Mesendoderm (in vitro differentiated cells): ENCODE results near the gene SPEG.
"Not testable (repeated sequence)": the region's sequence is repeated elsewhere in the genome, so short reads cannot be mapped to it uniquely, and the experiment has no call there.

ENCODE experiments used
- DNase-seq: peaks from one replicate; pipeline ENCODE4 v3.0.0; 2013
- H2AK5ac ChIP-seq: 2 replicates; pipeline ENCODE4 v1.6.1; 2013; ENCODE audit warnings: low read length, inconsistent platforms
- H2BK120ac ChIP-seq: 2 replicates; pipeline ENCODE4 v1.6.1; 2013; ENCODE audit warnings: low read depth, mild to moderate bottlenecking, low read length, moderate library complexity, mixed read lengths
- H2BK15ac ChIP-seq: replicated peaks from 2 replicates; pipeline ENCODE4 v1.6.1; 2013; ENCODE audit warnings: low read depth, mild to moderate bottlenecking, moderate library complexity
- H2BK5ac ChIP-seq: 2 replicates; pipeline ENCODE4 v1.6.1; 2013; ENCODE audit warnings: low read length, inconsistent platforms
- H3K18ac ChIP-seq: 2 replicates; pipeline ENCODE4 v1.6.1; 2013; ENCODE audit warnings: mild to moderate bottlenecking, low read length, mixed read lengths
- H3K23ac ChIP-seq: one replicate; pipeline ENCODE4 v1.6.1; 2013; ENCODE audit warnings: low read length
- H3K27ac ChIP-seq: 2 replicates; pipeline ENCODE4 v1.5.1; 2013; ENCODE audit warnings: low read depth, mild to moderate bottlenecking, inconsistent platforms, low read length, moderate library complexity
- H3K27me3 ChIP-seq: 2 replicates; pipeline ENCODE4 v1.6.1; 2013; ENCODE audit warnings: low read length, control low read depth, mild to moderate bottlenecking, inconsistent platforms; ENCODE audit not compliant: insufficient read depth, poor library complexity
- H3K36me3 ChIP-seq: 2 replicates; pipeline ENCODE4 v1.6.1; 2013; ENCODE audit warnings: low read length, inconsistent platforms; ENCODE audit not compliant: control insufficient read depth, insufficient read depth
- H3K4ac ChIP-seq: one replicate; pipeline ENCODE4 v1.6.1; 2013; ENCODE audit warnings: low read depth, mild to moderate bottlenecking, low read length, moderate library complexity
- H3K4me1 ChIP-seq: 2 replicates; pipeline ENCODE4 v1.6.1; 2013; ENCODE audit warnings: low read depth, low read length, inconsistent platforms; ENCODE audit not compliant: control insufficient read depth
- H3K4me2 ChIP-seq: 2 replicates; pipeline ENCODE4 v1.6.1; 2013; ENCODE audit warnings: low read length
- H3K4me3 ChIP-seq: 2 replicates; pipeline ENCODE4 v1.5.1; 2013; ENCODE audit warnings: mild to moderate bottlenecking, low read length
- H3K56ac ChIP-seq: one replicate; pipeline ENCODE4 v1.6.1; 2013; ENCODE audit warnings: low read length
- H3K79me1 ChIP-seq: 2 replicates; pipeline ENCODE4 v1.6.1; 2013; ENCODE audit warnings: low read length, inconsistent platforms
- H3K79me2 ChIP-seq: 2 replicates; pipeline ENCODE4 v1.6.1; 2013; ENCODE audit warnings: mild to moderate bottlenecking, low read length; ENCODE audit not compliant: control insufficient read depth, insufficient read depth
- H3K9ac ChIP-seq: 2 replicates; pipeline ENCODE4 v1.6.1; 2013; ENCODE audit warnings: low read length, inconsistent platforms
- H4K5ac ChIP-seq: one replicate; pipeline ENCODE4 v1.6.1; 2013; ENCODE audit warnings: low read length
- H4K8ac ChIP-seq: one replicate; pipeline ENCODE4 v1.6.1; 2013; ENCODE audit warnings: low read depth, mild to moderate bottlenecking, control low read depth, low read length, moderate library complexity
- WGBS: extraction: QIAGEN DNeasy Blood & Tissue Kit; methylation state at CpG from one replicate; pipeline ENCODE4 v1.1.7; 2013; ENCODE audit warnings: low lambda C conversion rate, missing lambda C conversion rate; ENCODE audit not compliant: insufficient coverage; ENCODE audit errors: extremely low coverage; 5-methylcytosine and 5-hydroxymethylcytosine counted together

Gene SPEG

DNA sequence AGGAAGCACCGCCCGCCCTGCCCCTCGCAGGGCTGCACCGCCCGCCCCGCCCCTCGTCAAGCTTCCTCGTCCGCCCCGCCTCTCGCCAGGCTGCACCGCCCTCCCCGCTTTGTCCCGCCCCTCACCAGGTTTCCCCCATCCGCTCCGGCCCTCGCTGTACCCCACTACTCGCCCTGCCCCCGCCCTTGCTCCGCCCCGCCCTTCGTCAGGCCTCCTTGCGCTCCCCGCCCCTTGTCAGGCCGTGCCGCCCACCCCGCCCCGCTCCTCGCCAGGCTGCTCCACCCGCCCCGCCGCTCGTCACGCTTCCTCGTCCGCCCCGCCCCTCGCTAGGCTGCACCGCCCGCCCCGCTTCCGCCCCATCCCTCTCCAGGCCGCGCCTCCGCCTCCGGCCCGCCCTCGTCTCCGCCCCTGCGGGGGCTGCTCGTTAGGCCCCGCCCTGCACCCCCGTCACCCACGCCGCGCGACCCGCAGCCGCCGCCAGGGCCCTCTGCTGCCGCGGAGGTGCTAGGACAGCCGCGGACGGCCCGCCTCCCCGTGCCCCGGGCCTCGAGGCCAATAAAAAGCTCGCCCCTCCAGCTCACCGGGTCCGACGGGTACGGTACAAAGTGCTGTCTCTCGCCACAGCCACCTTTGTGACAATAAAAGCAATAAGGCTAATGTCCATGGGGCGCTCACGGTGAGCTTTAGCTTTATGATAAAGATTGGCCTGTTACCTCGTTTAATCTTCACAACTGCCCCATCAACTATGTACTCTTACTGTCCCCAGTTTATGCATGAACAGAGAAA lies 46.3 kb upstream of the SPEG start:
- H3K27me3 ChIP-seq: no peaks in the 10 kb centered on the region
- peak overlapping the region; percentile 1 for H3K4me3 ChIP-seq
- peak overlapping the region; percentile 16 for H3K9ac ChIP-seq
- no CpG with 5 or more reads among the region's 78 CpGs for WGBS
- no peak overlapping the region for H3K23ac ChIP-seq
- peak overlapping the region; percentile 46 for H3K18ac ChIP-seq
- H4K8ac ChIP-seq: no peak overlapping the region
- H3K27ac ChIP-seq: no peak overlapping the region
- no peaks in the 10 kb centered on the region for H3K79me1 ChIP-seq
- H3K4me2 ChIP-seq: peak overlapping the region; percentile 30
- H2BK120ac ChIP-seq: no peak overlapping the region
- H3K36me3 ChIP-seq: no peaks in the 10 kb centered on the region
- H2AK5ac ChIP-seq: no peak overlapping the region
- H3K56ac ChIP-seq: peak overlapping the region; percentile 63
- peak; percentile 94 for DNase-seq
- H2BK5ac ChIP-seq: no peak overlapping the region
- H4K5ac ChIP-seq: no peak overlapping the region
- H3K4ac ChIP-seq: no peak overlapping the region
- H3K4me1 ChIP-seq: peaks cover 2% of the 10 kb centered on the region
- no peak overlapping the region for H2BK15ac ChIP-seq
- H3K79me2 ChIP-seq: no peaks in the 10 kb centered on the region

GRCh38 chr2:219388907-219389156 lies 45.8 kb upstream of the SPEG start:
- H3K4ac ChIP-seq: no peak overlapping the region
- H2BK120ac ChIP-seq: no peak overlapping the region
- H3K27ac ChIP-seq: no peak overlapping the region
- peak overlapping the region; percentile 16 for H3K9ac ChIP-seq
- no peak overlapping the region for H3K56ac ChIP-seq
- no peak overlapping the region for H3K4me3 ChIP-seq
- no peaks in the 10 kb centered on the region for H3K79me1 ChIP-seq
- H2BK15ac ChIP-seq: no peak overlapping the region
- no peak overlapping the region for H2AK5ac ChIP-seq
- DNase-seq: no peak
- H2BK5ac ChIP-seq: no peak overlapping the region
- WGBS: no CpG with 5 or more reads among the region's 6 CpGs
- H4K8ac ChIP-seq: no peak overlapping the region
- H3K4me2 ChIP-seq: peak overlapping the region; percentile 30
- H3K36me3 ChIP-seq: no peaks in the 10 kb centered on the region
- peaks cover 2% of the 10 kb centered on the region for H3K4me1 ChIP-seq
- H3K79me2 ChIP-seq: no peaks in the 10 kb centered on the region
- no peaks in the 10 kb centered on the region for H3K27me3 ChIP-seq
- H3K18ac ChIP-seq: no peak overlapping the region
- no peak overlapping the region for H3K23ac ChIP-seq
- H4K5ac ChIP-seq: no peak overlapping the region

- no peak for DNase-seq
- no peaks in the 10 kb centered on the region for H3K36me3 ChIP-seq
- no peak overlapping the region for H3K18ac ChIP-seq
- no peak overlapping the region for H3K27ac ChIP-seq
- no peak overlapping the region for H4K8ac ChIP-seq
- no peak overlapping the region for H3K4me3 ChIP-seq
- no peak overlapping the region for H2BK5ac ChIP-seq
- H2BK15ac ChIP-seq: no peak overlapping the region
- no peak overlapping the region for H2BK120ac ChIP-seq
- H3K4me1 ChIP-seq: no peaks in the 10 kb centered on the region
- no CpG with 5 or more reads among the region's 9 CpGs for WGBS
- H3K9ac ChIP-seq: no peak overlapping the region
- H3K27me3 ChIP-seq: no peaks in the 10 kb centered on the region
- H3K79me2 ChIP-seq: no peaks in the 10 kb centered on the region
- no peak overlapping the region for H3K4ac ChIP-seq
- H3K4me2 ChIP-seq: no peak overlapping the region
- no peak overlapping the region for H2AK5ac ChIP-seq
- H3K23ac ChIP-seq: no peak overlapping the region
- H3K56ac ChIP-seq: no peak overlapping the region
- no peak overlapping the region for H4K5ac ChIP-seq
- no peaks in the 10 kb centered on the region for H3K79me1 ChIP-seq
Measured at GRCh38 chr2:219392754-219393153, 41.9 kb upstream of the SPEG start.

DNA sequence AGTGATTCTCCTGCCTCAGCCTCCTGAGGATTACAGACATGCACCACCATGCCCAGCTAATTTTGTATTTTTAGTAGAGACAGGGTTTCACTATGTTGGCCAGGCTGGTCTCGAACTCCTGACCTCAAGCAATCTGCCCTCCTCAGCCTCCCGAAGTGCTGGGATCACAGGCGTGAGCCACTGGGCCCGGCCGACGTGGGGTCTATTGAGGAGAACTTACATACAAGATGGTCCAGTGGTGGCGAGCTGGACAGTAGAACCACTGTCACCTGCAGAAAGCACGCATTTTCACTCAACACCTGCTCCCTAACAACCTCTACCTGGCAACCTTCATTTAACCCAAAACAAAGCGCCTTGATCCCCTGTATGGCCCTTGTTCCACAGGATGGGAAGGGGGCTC lies 39.6 kb upstream of the SPEG start:
- H2BK5ac ChIP-seq, H3K4me3 ChIP-seq, H4K5ac ChIP-seq, H3K9ac ChIP-seq, H2AK5ac ChIP-seq, H3K23ac ChIP-seq, H3K27me3 ChIP-seq, H3K79me1 ChIP-seq, H3K18ac ChIP-seq, H2BK120ac ChIP-seq, H3K56ac ChIP-seq, H3K4me2 ChIP-seq, H3K36me3 ChIP-seq, DNase-seq, H3K4ac ChIP-seq, H3K4me1 ChIP-seq, H3K79me2 ChIP-seq, H3K27ac ChIP-seq, H4K8ac ChIP-seq, H2BK15ac ChIP-seq: not testable (repeated sequence)
- no CpG with 5 or more reads among the region's 9 CpGs for WGBS

- no peak overlapping the region for H3K23ac ChIP-seq
- no peak overlapping the region for H4K8ac ChIP-seq
- no peak overlapping the region for H3K4me3 ChIP-seq
- no peak overlapping the region for H2BK5ac ChIP-seq
- no peak overlapping the region for H4K5ac ChIP-seq
- no peak overlapping the region for H2BK15ac ChIP-seq
- WGBS: no CpG with 5 or more reads among the region's 3 CpGs
- peak overlapping the region; percentile 34 for H3K56ac ChIP-seq
- H3K36me3 ChIP-seq: no peaks in the 10 kb centered on the region
- H3K4me2 ChIP-seq: no peak overlapping the region
- no peak overlapping the region for H3K18ac ChIP-seq
- H3K4me1 ChIP-seq: no peaks in the 10 kb centered on the region
- H3K4ac ChIP-seq: no peak overlapping the region
- no peak overlapping the region for H2AK5ac ChIP-seq
- no peak overlapping the region for H3K9ac ChIP-seq
- H3K79me2 ChIP-seq: no peaks in the 10 kb centered on the region
- no peak overlapping the region for H2BK120ac ChIP-seq
- no peaks in the 10 kb centered on the region for H3K79me1 ChIP-seq
- DNase-seq: no peak
- H3K27me3 ChIP-seq: no peaks in the 10 kb centered on the region
- H3K27ac ChIP-seq: no peak overlapping the region
Measured at GRCh38 chr2:219395609-219396008, 39.0 kb upstream of the SPEG start.

GRCh38 chr2:219396863-219397457 lies 37.7 kb upstream of the SPEG start:
- H3K4me2 ChIP-seq: no peak overlapping the region
- no peak overlapping the region for H3K9ac ChIP-seq
- no peaks in the 10 kb centered on the region for H3K79me1 ChIP-seq
- no peaks in the 10 kb centered on the region for H3K79me2 ChIP-seq
- H3K27ac ChIP-seq: no peak overlapping the region
- H2BK5ac ChIP-seq: no peak overlapping the region
- no peak overlapping the region for H3K4ac ChIP-seq
- H4K5ac ChIP-seq: no peak overlapping the region
- no peak overlapping the region for H4K8ac ChIP-seq
- no peak overlapping the region for H3K4me3 ChIP-seq
- no peak overlapping the region for H2BK120ac ChIP-seq
- H2AK5ac ChIP-seq: no peak overlapping the region
- H3K56ac ChIP-seq: no peak overlapping the region
- no peak overlapping the region for H2BK15ac ChIP-seq
- no peak for DNase-seq
- WGBS: no CpG with 5 or more reads among the region's 6 CpGs
- no peak overlapping the region for H3K18ac ChIP-seq
- no peaks in the 10 kb centered on the region for H3K4me1 ChIP-seq
- no peak overlapping the region for H3K23ac ChIP-seq
- H3K27me3 ChIP-seq: no peaks in the 10 kb centered on the region
- no peaks in the 10 kb centered on the region for H3K36me3 ChIP-seq
